ENCODE results near the gene ESR2. TPM values are rescaled to one million over a fixed set of nuclear protein-coding genes. Genes with fewer than 3 reads are reported as not detected.

ESR2 gene
- total RNA-seq, 3 donors from 2014 or later, result 0.98 to 2.2 (median 1.5) TPM

Other genes starting within 250 kb of the ESR2 start
- 100 to 1,000 TPM in 1 of 3 donors, 10 to 100 TPM in 2; 48.5 to 126 (median 50.3) TPM for gene MTHFD1, start 94.0 kb upstream of the ESR2 start, total RNA-seq
- 1 to 10 TPM in 1 of 3 donors, under 1 TPM in 2; 0.96 to 1.2 (median 0.98) TPM for gene AKAP5, start 171.1 kb upstream of the ESR2 start, total RNA-seq
- gene ZBTB25, start 209.5 kb upstream of the ESR2 start, total RNA-seq, result 10 to 100 TPM; 12.3 to 15.7 (median 14.4) TPM
- 10 to 100 TPM; 53.0 to 69.1 (median 66.9) TPM for gene ZBTB1, start 210.4 kb upstream of the ESR2 start, total RNA-seq
- 10 to 100 TPM; 12.2 to 33.1 (median 17.9) TPM for gene HSPA2, start 246.4 kb upstream of the ESR2 start, total RNA-seq

Measured in breast epithelium (tissue), 3 donors.